PC-9 (cell line): ENCODE data around the gene DENND1A.

ENCODE experiments used
- CTCF ChIP-seq: fragments of 200-600 bp; sonication (generic); conservative IDR thresholded peaks from 2 replicates; pipeline ENCODE4 v1.6.1; 2017; ENCODE audit warnings: mixed run types, antibody characterized with exemption, mild to moderate bottlenecking, moderate library complexity
- EZH2 ChIP-seq: fragments of 200-600 bp; sonication (generic); IDR thresholded peaks from 2 replicates; pipeline ENCODE4 v1.8.0; 2017; ENCODE audit warnings: antibody characterized with exemption, low read depth

- TF ChIP-seq CTCF (no peak), EZH2 (no peak)
Observed at GRCh38 chr9:123584202-123585176, 345.4 kb downstream of the DENND1A start.
